ENCODE data around the gene ANKRD28. TPM values are rescaled to one million over a fixed set of nuclear protein-coding genes. Genes with fewer than 3 reads are reported as not detected.

Gene ANKRD28
- total RNA-seq, 2 experiments from 2014 or later = 42.0 to 44.1 TPM

DNA sequence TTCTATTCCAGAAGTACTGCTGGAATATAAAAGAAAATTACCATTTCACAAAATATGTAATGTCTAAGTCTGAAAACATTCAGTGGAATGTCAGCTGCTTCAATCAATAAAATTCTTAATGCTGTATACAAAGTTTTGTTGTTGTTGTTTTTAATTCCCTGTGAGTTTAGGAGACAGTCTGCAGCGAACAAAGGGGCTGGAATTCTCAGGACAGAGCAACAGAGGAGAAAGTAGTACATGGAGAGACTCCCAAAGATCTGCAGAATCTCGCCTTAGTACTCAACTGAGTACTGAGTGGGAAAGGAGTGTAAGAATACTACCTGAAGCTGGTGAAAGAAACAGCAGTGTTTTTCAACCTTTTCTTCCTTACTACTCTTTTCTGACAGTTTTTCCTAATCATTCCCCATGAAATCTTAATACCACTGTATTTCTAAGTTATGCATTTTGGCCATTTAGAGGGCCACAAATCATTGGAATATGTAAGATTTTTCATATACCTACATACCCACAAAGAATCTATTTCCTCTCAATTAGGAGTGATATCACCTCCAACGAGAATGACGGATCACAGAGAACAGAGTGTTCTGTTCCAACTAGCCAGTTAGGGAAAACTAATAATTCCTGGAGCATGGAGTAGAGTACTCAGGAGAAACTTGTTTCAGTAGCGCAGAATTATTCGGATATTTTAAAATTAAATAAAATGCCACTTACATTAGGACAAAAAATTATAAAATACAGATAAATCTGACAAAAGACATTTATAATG lies 16.0 kb downstream of the ANKRD28 start:
- CTCF ChIA-PET = interaction anchor here (0.6 kb wide), 1 partner anchor 15 kb away, joined by 3 read pairs; no protein-coding TSS in a partner anchor
- POLR2A ChIA-PET = no interaction called here

DNA sequence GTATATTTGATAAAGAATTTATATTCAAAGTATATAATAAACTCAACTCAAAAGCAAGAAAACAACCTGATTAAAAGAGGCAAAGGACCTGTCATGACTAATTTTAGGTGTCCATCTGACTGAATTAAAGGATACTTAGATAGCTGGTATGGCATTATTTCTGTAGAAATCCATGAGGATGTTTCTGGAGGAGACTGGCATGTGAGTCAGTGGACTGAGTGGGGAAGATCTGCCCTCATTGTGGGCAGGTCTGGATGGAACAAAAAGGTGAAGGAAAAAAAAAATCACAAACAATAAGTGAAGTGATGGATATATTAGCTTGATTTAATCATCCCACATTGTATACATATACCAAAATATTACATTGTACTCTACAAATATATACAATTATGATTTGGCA lies 16.6 kb downstream of the ANKRD28 start:
- ChIA-PET CTCF (interaction anchor here (0.6 kb wide), 1 partner anchor 14 kb away, joined by 3 read pairs; no protein-coding TSS in a partner anchor), POLR2A (no interaction called here)

DNA sequence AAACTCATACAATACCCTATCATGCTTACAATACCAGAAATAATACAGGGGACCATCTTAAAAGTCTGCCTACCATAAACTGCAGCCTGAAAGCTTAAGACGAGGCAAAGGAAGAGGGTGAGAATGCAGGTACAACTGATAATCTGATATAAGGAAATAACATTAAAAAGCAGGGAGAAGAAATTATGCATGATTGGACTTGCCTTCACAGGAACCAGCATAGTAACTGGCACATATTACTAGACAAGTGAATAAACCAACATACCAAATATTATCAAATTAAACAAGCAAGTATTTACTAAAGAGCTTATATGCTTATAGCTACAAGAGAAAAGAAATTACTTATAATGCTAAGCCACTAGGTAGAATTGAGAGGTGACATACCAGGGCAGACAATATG lies 18.7 kb downstream of the ANKRD28 start:
- ChIA-PET POLR2A (no interaction called here), CTCF (no interaction called here)

DNA sequence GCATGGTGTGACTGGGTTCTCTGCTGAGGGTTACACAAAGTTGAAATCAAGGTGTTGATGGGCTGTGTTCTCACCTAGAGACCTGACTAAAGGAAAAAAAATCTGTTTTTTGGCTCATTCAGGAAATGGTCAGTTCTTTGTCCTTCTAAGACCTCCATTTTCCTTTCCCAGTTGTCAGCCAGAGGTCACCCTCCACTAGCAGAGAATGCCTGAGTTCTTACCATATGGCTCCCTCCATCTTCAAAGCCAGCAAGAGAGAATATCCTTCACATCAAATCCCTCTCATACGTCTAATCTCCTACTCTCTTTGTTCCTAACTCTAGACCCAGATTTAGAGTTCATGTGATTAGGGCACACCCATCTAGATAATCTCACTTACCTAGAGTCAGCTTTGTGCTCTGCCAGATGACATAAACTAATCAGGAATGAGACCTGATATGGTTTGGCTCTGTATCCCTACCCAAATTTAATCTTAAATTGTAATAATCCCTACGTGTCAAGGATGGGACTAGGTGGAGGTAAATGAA lies 19.4 kb downstream of the ANKRD28 start:
- POLR2A ChIA-PET = no interaction called here
- CTCF ChIA-PET = no interaction called here

DNA sequence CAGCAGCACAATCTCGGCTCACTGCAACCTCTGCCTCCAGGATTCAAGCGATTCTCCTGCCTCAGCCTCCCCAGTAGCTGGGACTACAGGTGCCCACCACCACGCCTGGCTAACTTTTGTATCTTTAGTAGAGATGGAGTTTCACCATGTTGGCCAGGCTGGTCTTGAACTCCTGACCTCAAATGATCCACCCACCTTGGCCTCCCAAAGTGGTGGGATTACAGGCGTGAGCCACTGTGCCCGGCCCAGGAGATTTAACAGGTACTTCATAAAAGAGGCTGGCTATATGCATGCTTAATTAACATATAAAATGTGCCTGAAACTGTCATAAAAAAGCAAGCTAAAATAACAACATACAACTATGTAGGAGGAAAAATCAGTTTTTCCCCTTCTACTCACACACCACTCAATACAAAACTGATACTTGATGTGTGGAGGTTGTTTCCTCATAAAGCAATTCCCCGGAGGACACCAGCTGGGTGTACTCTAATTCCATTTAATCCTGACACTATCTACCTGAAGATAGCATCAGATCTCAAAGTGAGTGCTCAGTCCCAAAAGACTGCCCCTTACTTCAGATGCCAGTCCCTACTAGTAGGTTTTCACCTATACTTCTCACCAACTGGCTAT lies 22.7 kb downstream of the ANKRD28 start:
- ChIA-PET CTCF (interaction anchor here (0.5 to 1.4 kb wide), 4 partner anchors 19 to 493 kb away, joined by 3 to 5 read pairs (median 3); partner anchors contain the start of gene ANKRD28), POLR2A (interaction anchor here (1.0 kb wide), 1 partner anchor 12 kb away, joined by 3 read pairs; no protein-coding TSS in a partner anchor)

DNA sequence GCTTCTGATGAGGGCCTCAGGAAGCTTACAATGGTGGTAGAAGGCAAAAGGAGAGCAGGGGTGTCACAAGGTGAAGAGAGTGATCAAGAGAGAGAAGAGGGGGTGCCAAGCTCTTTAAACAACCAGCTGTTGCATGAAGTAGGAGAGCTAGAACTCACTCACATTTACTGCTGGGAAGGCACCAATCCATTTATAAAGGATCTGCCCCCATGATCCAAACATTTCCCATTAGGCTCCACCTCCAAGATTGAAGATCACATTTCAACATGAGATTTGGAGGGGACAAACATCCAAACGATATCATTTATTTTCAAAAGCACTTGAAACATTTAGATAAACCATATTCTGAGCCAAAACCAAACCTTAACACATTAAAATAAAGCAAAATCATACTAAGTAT lies 26.3 kb downstream of the ANKRD28 start:
- CTCF ChIA-PET = no interaction called here

DNA sequence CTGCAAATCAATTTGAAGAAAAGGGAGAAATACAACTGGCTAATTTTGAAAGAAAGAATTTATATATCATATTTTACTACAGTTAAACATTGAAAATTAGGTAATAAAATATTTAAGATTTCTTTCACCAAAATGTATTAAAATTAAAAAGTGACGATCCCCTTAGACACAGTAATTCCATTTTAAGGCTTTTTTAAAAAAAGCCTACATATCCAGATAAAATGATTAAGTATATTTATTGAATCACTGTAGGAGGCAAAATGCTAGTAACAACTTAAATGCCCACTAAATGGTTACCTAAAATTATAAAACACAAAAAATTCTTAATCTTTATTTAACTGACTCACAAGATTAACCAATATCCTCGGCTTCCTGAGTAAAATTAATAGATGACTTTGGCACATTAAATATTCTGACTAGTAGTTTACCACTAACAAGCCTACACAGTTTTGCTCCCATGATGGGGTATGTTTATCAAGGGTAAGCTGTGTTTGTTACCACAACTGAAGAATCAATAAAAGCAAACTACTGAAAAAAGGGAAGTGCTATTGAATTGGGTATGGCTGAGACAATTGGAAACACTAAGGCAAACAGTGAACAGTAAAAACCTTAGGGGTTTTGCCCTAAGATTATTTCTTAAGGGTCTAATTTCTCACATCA lies 28.4 kb downstream of the ANKRD28 start:
- CTCF ChIA-PET = interaction anchor here (1.5 kb wide), 1 partner anchor 28 kb away, joined by 3 read pairs; the partner anchor contains the start of gene ANKRD28
- POLR2A ChIA-PET = interaction anchor here (0.9 kb wide), 1 partner anchor 24 kb away, joined by 4 read pairs; no protein-coding TSS in a partner anchor

More for the DNA sequence above, 26.3 kb downstream of the ANKRD28 start:
- POLR2A ChIA-PET = no interaction called here

DNA sequence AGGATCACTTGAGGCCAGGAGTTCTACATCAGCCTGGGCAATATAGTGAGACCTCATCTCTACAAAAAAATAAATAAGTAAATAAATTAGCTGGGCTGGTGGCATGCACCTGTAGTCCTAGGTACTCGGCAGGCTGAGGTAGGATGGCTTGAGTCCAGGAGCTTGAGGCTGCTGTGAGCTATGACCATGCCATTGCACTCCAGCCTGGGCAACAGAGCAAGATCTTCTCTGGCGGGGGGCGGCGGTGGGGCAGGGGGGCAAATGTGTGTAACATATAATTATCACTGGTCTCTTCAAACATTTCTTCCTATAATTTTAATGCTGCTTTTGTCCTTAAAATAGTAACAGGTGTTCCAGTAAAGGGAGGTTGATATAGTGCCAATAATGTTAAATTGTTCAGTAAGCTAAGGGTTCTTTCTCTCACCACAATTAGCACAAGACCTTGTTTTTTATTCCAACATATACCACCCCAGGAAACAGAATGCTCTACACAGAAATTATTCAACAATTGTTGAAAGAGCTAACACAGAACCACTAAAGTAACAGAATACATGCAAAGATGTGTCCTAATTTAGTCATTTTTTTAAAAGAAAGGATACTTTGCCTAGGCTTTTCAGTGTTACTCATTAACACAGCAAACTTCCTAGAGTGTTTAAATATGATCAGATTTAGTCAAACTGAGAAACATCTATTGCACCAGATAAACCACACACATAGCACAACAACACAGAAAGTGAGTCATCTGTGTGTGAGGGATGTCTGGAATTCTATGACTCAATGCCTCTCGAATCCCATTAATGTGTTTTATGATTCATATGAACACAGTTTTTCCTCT lies 29.1 kb downstream of the ANKRD28 start:
- CTCF ChIA-PET = interaction anchor here (1.4 to 1.5 kb wide), 2 partner anchors 29 to 138 kb away, joined by 3 to 7 read pairs; partner anchors contain the start of gene ANKRD28
- POLR2A ChIA-PET = interaction anchor here (0.9 kb wide), 1 partner anchor 23 kb away, joined by 4 read pairs; no protein-coding TSS in a partner anchor

DNA sequence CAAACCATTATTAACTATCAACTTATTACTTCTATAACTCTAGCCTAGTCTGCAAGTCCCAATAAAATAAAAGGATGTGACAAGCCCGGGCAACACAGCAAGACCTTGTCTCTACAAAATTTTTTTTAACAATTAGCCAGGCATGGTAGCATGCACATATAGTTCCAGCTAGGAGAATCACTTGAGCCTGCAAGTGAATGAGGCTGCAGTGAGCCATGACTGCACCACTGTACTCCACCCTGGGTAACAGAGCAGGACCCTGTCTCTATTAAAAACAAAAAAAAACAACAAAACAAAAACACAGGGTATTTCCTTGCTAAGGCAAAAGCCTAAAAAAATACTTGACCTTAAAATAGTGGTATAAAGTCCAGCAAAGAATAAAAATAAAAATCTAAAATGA lies 31.4 kb downstream of the ANKRD28 start:
- ChIA-PET CTCF (no interaction called here), POLR2A (no interaction called here)

DNA sequence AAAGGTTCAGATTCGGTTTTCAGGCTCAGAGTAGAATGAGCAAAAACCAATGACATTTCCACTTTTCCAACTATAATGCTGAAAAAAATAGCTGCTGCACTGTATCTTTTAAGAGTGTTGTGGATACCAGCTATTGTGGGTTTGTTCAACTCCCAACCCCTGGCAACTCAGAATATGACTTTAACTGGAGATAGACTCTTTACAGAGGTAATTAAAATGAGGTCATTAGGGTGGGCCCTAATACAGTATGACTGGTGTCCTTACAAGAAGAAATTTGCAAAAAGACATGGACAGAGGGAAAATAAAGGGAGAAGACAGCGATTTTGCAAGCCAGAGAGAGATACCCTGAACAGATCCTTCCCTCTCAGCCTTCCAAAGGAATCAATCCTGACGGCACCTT lies 39.5 kb downstream of the ANKRD28 start:
- POLR2A ChIA-PET = no interaction called here
- CTCF ChIA-PET = interaction anchor here (0.9 kb wide), 1 partner anchor 39 kb away, joined by 3 read pairs; the partner anchor contains the start of gene ANKRD28

DNA sequence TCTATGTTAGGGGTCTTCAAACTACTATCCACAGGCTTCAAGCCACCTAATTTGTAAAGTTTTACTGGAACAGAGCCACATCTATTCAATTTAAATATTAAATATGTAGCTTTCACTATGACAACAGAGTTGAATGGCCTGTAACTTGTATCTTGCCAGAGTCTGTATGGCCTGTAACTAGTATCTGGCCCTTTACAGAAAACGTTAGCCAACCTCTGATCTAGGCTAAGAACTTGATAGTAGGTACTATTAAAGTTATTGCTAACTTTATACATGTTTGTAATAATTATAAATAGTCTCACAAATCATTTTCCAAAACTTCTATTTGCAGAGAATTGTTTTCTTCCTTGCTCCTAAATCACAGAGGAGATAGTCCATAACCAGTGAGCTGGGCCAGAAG lies 40.0 kb downstream of the ANKRD28 start:
- ChIA-PET POLR2A (no interaction called here), CTCF (no interaction called here)

DNA sequence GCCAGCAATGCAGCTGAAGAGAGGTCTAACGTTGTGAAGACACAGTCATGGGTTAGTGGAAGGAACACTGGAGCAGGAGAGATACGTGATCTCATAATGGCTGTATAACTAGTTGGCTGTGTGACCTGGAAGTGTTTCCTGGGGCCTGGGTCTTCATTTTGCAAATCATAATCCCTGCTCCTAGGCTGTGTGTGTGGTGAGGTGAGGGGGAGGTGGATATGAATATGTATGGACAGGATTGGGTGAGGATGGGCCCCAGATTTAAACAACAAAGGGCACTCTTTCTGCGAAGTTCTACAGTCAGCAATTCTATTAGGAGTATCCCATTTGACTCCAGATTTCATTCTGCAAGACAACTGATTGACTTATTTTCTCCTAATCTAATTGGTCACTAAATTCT lies 41.3 kb downstream of the ANKRD28 start:
- POLR2A ChIA-PET = no interaction called here

DNA sequence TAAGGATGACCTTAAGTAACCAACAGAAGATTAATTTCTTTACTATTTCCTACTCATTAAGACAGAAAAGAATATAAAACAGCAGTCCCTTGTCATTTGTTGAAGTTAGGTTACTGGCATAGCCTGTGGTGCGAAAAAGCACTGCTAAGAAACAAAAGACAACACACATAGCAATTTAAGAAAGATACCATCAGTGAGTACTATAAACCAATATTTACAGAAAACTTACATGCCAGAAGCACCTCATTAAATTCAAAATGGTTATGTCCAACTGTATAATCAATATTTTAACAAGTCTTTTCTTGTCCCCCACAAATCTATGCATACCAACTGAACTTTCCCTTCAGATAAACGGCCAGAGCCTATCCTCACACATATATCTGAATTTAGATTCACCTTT lies 42.0 kb downstream of the ANKRD28 start:
- CTCF ChIA-PET = no interaction called here

More for the DNA sequence above, 41.3 kb downstream of the ANKRD28 start:
- CTCF ChIA-PET = no interaction called here

DNA sequence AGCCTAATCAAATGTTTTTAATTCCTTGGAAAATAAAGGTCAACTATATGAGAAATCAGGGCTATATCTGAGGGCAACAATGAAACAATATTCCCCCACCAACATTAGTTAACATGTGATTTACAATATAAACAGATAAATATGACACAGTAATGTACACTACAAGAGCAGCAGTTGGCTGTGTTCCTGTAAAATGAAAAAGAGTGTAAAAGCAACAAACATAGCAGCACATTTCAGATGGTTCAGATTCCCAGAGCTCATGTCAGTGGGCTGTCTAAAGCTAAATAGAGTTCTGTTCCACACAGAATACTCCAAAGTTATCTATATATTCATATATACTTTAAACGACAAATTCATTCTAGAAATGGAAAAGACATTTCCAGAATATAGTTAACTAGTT lies 42.6 kb downstream of the ANKRD28 start:
- ChIA-PET CTCF (no interaction called here), POLR2A (no interaction called here)

More for the DNA sequence above, 42.0 kb downstream of the ANKRD28 start:
- POLR2A ChIA-PET = no interaction called here

DNA sequence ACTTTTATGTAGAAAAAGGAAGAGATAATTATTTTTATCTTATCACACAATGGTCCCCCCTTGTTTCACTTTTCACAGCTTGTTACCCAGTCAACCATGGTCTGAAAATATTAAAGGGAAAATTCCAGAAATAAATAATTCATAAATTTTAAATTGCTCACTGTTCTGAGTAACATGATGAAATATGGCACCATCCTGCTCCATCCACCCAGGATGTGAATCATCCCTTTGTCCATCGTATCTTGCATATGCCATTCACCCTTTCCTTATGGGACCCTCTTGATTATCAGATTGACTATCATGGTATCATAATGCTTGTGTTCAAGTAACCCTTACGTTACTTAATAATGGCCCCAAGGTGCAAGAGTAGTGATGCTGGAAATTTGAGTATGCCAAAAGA lies 43.7 kb downstream of the ANKRD28 start:
- ChIA-PET POLR2A (no interaction called here), CTCF (interaction anchor here (0.6 kb wide), 1 partner anchor 58 kb away, joined by 3 read pairs; no protein-coding TSS in a partner anchor)

DNA sequence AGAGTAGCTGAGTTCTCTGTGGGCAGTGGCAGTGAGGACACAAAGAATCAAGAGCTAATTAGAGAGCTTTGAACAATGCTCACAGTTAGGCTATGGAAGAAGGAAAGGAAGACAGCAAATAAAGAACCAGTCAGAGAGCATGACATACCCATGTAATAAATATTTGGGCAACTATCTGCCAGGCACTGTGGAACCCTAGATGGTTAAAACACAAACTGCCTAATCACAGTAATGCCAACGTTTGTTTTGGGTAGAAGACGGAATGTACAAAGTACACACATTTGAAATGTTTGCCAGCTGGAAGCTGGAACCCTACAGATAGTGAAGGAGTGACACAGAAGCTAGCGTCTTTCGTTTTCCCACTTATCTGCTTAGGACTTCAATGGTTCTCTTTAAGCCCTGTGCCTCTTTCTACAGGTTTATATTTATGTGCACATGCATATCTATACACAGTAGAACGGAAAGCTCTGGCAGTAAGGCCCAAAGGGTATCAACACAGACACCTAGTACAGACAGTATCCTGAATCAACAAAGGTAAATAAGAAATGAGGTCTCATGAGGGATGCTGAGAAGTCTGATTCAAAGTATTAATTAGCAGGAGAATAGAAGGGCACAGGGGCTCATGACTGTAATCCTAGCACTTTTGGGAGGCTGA lies 44.6 kb downstream of the ANKRD28 start:
- POLR2A ChIA-PET = interaction anchor here (0.5 kb wide), 1 partner anchor 59 kb away, joined by 3 read pairs; no protein-coding TSS in a partner anchor
- CTCF ChIA-PET = interaction anchor here (0.6 kb wide), 1 partner anchor 57 kb away, joined by 3 read pairs; no protein-coding TSS in a partner anchor

DNA sequence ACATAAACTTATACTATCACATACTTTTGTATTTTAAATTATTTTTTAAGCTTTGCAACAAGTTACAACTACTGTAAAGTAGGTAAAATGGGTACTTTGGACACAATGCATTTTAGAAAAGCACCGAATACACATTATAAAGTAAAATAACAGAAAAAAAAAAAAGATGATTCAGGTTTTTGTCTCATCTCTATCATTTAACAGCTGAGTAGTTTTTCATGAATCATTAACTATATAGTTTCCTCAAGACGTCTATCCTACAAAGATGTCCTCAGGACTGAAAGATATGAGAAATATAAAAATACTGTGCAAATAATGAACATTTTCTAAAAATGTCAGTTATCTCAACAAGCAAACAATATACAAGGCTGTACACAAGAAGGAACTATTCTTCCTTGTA lies 46.9 kb downstream of the ANKRD28 start:
- ChIA-PET POLR2A (no interaction called here), CTCF (interaction anchor here (0.6 kb wide), 1 partner anchor 17 kb away, joined by 3 read pairs; no protein-coding TSS in a partner anchor)

DNA sequence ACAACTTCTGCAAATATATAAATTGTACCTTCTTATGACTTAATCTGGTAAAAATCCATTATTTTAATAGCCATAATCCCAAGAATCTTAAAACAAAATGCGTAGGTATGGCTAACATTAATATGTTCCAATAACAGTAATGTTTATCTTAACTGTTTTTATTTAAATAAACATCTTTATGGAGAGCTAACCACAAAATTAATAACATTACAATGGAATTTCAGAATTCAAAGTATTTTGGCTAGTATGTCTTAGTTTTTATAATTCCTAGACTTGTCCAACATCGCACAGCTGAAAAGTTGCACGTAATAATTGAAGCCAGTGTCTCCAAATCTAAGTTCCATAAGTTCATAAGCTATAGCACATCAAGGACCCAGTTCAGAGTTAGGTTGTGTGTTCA lies 47.6 kb downstream of the ANKRD28 start:
- ChIA-PET CTCF (interaction anchor here (0.6 kb wide), 2 partner anchors 18 to 496 kb away, joined by 3 to 4 read pairs; no protein-coding TSS in a partner anchor), POLR2A (no interaction called here)
